A549 (cell line): ENCODE results near the gene C5. TPM values are rescaled to one million over a fixed set of nuclear protein-coding genes. Genes with fewer than 3 reads are reported as not detected.

Source experiments
- ATAC-seq, 2 experiments: fragments of 200-7000 bp in 1 of 2; fragments of >200 bp in 1 of 2; cut with Nextera tagmentation in 1 of 2; cut with Tn5 transposase in 1 of 2; 3 replicates each; pipeline versions ENCODE4 v1.8.0 to v1.9.1; 2018 to 2020; ENCODE audit warnings: mild to moderate bottlenecking in 1 of 2, moderate library complexity in 1 of 2
- CTCF ChIA-PET: fragments of 300-600 bp; sonication (Branson Sonifier 250); formaldehyde crosslinking; extraction: SDS; loops from one replicate; lab custom pipeline; 2021; ENCODE audit warnings: antibody characterized with exemption, inconsistent platforms; lab: Yijun Ruan, JAX
- POLR2A ChIA-PET: fragments of 350-600 bp; formaldehyde crosslinking; extraction: SDS; loops from one replicate; lab custom pipeline; 2021; ENCODE audit warnings: antibody characterized with exemption, inconsistent platforms; lab: Yijun Ruan, JAX
- DNase-seq, 2 experiments: peaks; one replicate each; pipeline versions ENCODE4 v3.0.0 to v3.0.0-alpha.2; 2011 to 2016; ENCODE audit warnings: low read depth in 1 of 2, low spot score in 1 of 2
- FAIRE-seq: peaks from 2 replicates; lab custom pipeline; 2011; peaks lifted over from hg19 to GRCh38; lab: Jason Lieb, UNC
- H3K27ac ChIP-seq, 2 experiments: fragments of >200 bp; sonication (Bioruptor Twin); formaldehyde crosslinking; 3 replicates each; pipeline ENCODE4 v1.5.1; 2016 to 2017
- H3K4me1 ChIP-seq: fragments of >200 bp; sonication (Bioruptor Twin); formaldehyde crosslinking; 3 replicates; pipeline ENCODE4 v1.6.1; 2016
- H3K4me2 ChIP-seq: fragments of >200 bp; sonication (Bioruptor Twin); formaldehyde crosslinking; 3 replicates; pipeline ENCODE4 v1.6.1; 2016
- H3K4me3 ChIP-seq: fragments of >200 bp; sonication (Bioruptor Twin); formaldehyde crosslinking; 3 replicates; pipeline ENCODE4 v1.5.1; 2016
- H3K9me3 ChIP-seq: fragments of >200 bp; sonication (Bioruptor Twin); formaldehyde crosslinking; 3 replicates; pipeline ENCODE4 v1.6.1; 2016
- ATOH8 ChIP-seq: fragments of 250-450 bp; sonication (Bioruptor Pico); IDR thresholded peaks from 2 replicates; pipeline ENCODE4 v1.5.0; 2020; ENCODE audit warnings: low read depth, mild to moderate bottlenecking, moderate library complexity
- CBX8 ChIP-seq: fragments of 200-600 bp; sonication (generic); IDR thresholded peaks from 2 replicates; pipeline ENCODE4 v1.6.1; 2016
- CHD2 ChIP-seq: fragments of 150-350 bp; IDR thresholded peaks from 2 replicates; pipeline ENCODE4 v1.6.1; 2014; ENCODE audit warnings: low read length; ENCODE audit not compliant: partially characterized antibody
- CTCF ChIP-seq: fragments of >200 bp; sonication (Bioruptor Twin); formaldehyde crosslinking; IDR thresholded peaks from 3 replicates; pipeline ENCODE4 v1.5.1; 2016
- EHF ChIP-seq: fragments of 250-450 bp; sonication (Bioruptor Pico); IDR thresholded peaks from 2 replicates; pipeline ENCODE4 v1.5.0; 2020; ENCODE audit warnings: mild to moderate bottlenecking
- ESRRA ChIP-seq: fragments of 150-350 bp; IDR thresholded peaks from 2 replicates; pipeline ENCODE4 v1.6.1; 2014; ENCODE audit warnings: mild to moderate bottlenecking, low read length, borderline replicate concordance
- FOSB ChIP-seq: fragments of 250-450 bp; sonication (Bioruptor Pico); IDR thresholded peaks from 2 replicates; pipeline ENCODE4 v1.5.0; 2020; ENCODE audit warnings: mild to moderate bottlenecking, moderate library complexity
- HEYL ChIP-seq: fragments of 250-450 bp; sonication (Bioruptor Pico); IDR thresholded peaks from 2 replicates; pipeline ENCODE4 v1.8.0; 2021; ENCODE audit warnings: mild to moderate bottlenecking, moderate library complexity
- HOXB13 ChIP-seq: fragments of 250-450 bp; sonication (Bioruptor Pico); IDR thresholded peaks from 2 replicates; pipeline ENCODE4 v1.5.0; 2020; ENCODE audit warnings: low read depth, mild to moderate bottlenecking, moderate library complexity
- KDM1A ChIP-seq: fragments of 200-600 bp; sonication (generic); IDR thresholded peaks from 2 replicates; pipeline ENCODE4 v1.6.1; 2016; ENCODE audit warnings: low read depth, mild to moderate bottlenecking
- KDM5A ChIP-seq: fragments of 200-600 bp; sonication (generic); IDR thresholded peaks from 2 replicates; pipeline ENCODE4 v1.6.1; 2016; ENCODE audit warnings: antibody characterized with exemption, mild to moderate bottlenecking
- MAFK ChIP-seq: fragments of 450-650 bp; IDR thresholded peaks from 2 replicates; pipeline ENCODE4 v1.6.1; 2014; ENCODE audit not compliant: partially characterized antibody
- MAX ChIP-seq: IDR thresholded peaks from 2 replicates; pipeline ENCODE4 v1.6.1; 2012
- MYC ChIP-seq: IDR thresholded peaks from 2 replicates; pipeline ENCODE4 v1.6.1; 2012; ENCODE audit warnings: mild to moderate bottlenecking, inconsistent platforms, low read length, improper control_type of control experiment, borderline replicate concordance
- PBX3 ChIP-seq: IDR thresholded peaks from 2 replicates; pipeline ENCODE4 v1.6.1; 2012
- PHF8 ChIP-seq: fragments of 200-600 bp; sonication (generic); IDR thresholded peaks from 2 replicates; pipeline ENCODE4 v1.6.1; 2016; ENCODE audit warnings: low read depth, mild to moderate bottlenecking, antibody characterized with exemption, moderate library complexity, borderline replicate concordance
- POLR2AphosphoS2 ChIP-seq: conservative IDR thresholded peaks from 2 replicates; pipeline ENCODE4 v1.6.1; 2012; ENCODE audit warnings: low read length, improper control_type of control experiment, inconsistent platforms
- RCOR1 ChIP-seq: fragments of 150-350 bp; IDR thresholded peaks from 2 replicates; pipeline ENCODE4 v1.6.1; 2014; ENCODE audit warnings: antibody characterized with exemption, low read length, low read depth
- ZC3H11A ChIP-seq: fragments of 450-650 bp; IDR thresholded peaks from 2 replicates; pipeline ENCODE4 v1.6.1; 2014; ENCODE audit warnings: antibody characterized with exemption, mild to moderate bottlenecking
- ZNF302 ChIP-seq: fragments of 250-450 bp; sonication (Bioruptor Pico); IDR thresholded peaks from 2 replicates; pipeline ENCODE4 v1.9.0; 2021; ENCODE audit warnings: inconsistent platforms, mild to moderate bottlenecking, moderate library complexity
- WGBS: methylation state at CpG from one replicate; pipeline ENCODE4 v1.1.6; 2017; ENCODE audit errors: missing lambda C conversion rate; 5-methylcytosine and 5-hydroxymethylcytosine counted together
- polyA plus RNA-seq, 4 experiments: library from polyadenylated mRNA; depleted of rRNA in 3 of 4; stranded (reverse); fragments of >200 nt; fragmentation: RNase III in 1 of 4; extraction: RNeasy Plus Mini Kit Qiagen cat#74134 plus additional on column Dnase treatment in 1 of 4; gene quantifications; 2 replicates in 3 of 4; 3 replicates in 1 of 4; pipeline ENCODE4 v1.2.3, GENCODE V29; 2011 to 2017

Gene C5
- polyA plus RNA-seq, 2 of the 4 experiments (the other 2 are of a cell fraction): 17.1 to 115 TPM

GRCh38 chr9:121067640-121068039 lies 17.6 kb upstream of the C5 start:
- ChIA-PET POLR2A (interaction anchor here (0.7 kb wide), 1 partner anchor 54 kb away, joined by 3 read pairs; no protein-coding TSS in a partner anchor), CTCF (interaction anchor here (0.7 to 5.8 kb wide), 3 partner anchors 8 to 397 kb away, joined by 3 to 32 read pairs (median 3); no protein-coding TSS in a partner anchor)
- Histone ChIP-seq H3K9me3 (peaks cover 3% of the 10 kb centered on the region; the same call in 1 of the 3 replicates), H3K4me2 (no peak overlapping the region), H3K4me3 (no peak overlapping the region), H3K4me1 (peaks cover 7% of the 10 kb centered on the region), H3K27ac (no peak overlapping the region)
- DNase-seq (no peak), FAIRE-seq (no peak), ATAC-seq (no peak)
- no peak for TF ChIP-seq PBX3
- no peak for TF ChIP-seq PHF8
- TF ChIP-seq MAX: no peak
- no peak for TF ChIP-seq ZNF302 (CRISPR knock-in tag)
- TF ChIP-seq CTCF: no peak
- TF ChIP-seq KDM5A: no peak
- TF ChIP-seq ZC3H11A: no peak
- no peak for TF ChIP-seq EHF
- TF ChIP-seq CBX8: no peak
- TF ChIP-seq ESRRA: no peak
- no peak for TF ChIP-seq KDM1A
- TF ChIP-seq MYC: no peak
- TF ChIP-seq FOSB (CRISPR knock-in tag): no peak
- TF ChIP-seq ATOH8: no peak
- TF ChIP-seq HEYL (CRISPR knock-in tag): no peak
- no peak for TF ChIP-seq MAFK
- no peak for TF ChIP-seq CHD2
- WGBS: 72% methylated on average over 2 of the region's 2 CpGs

- DNase-seq (no peak), FAIRE-seq (no peak), ATAC-seq (no peak)
- H3K27ac ChIP-seq: no peak overlapping the region
- ChIA-PET CTCF (interaction anchor here (0.7 to 1.0 kb wide), 2 partner anchors 81 to 397 kb away, joined by 3 read pairs; no protein-coding TSS in a partner anchor), POLR2A (interaction anchor here (0.7 kb wide), 1 partner anchor 55 kb away, joined by 3 read pairs; no protein-coding TSS in a partner anchor)
- no peak overlapping the region for H3K4me2 ChIP-seq
- peaks cover 3% of the 10 kb centered on the region; the same call in 1 of the 3 replicates for H3K9me3 ChIP-seq
- H3K4me3 ChIP-seq: no peak overlapping the region
- H3K4me1 ChIP-seq: peaks cover 10% of the 10 kb centered on the region
- WGBS: 93% methylated on average over 1 of the region's 1 CpG
- TF ChIP-seq PHF8: no peak
- TF ChIP-seq RCOR1: no peak
- TF ChIP-seq HEYL (CRISPR knock-in tag): no peak
- no peak for TF ChIP-seq ATOH8
- TF ChIP-seq HOXB13 (CRISPR knock-in tag): no peak
- TF ChIP-seq POLR2AphosphoS2: no peak
These were observed 16.8 kb upstream of the C5 start for GRCh38 chr9:121066850-121067249.
